Colon (tissue), 2 donors: ENCODE results near the gene APOBEC2.
"Not testable (repeated sequence)": the region's sequence is repeated elsewhere in the genome, so short reads cannot be mapped to it uniquely, and the experiment has no call there.

ENCODE experiments used
- FAIRE-seq: peaks from 2 replicates; lab custom pipeline; 2012; peaks lifted over from hg19 to GRCh38; lab: Jason Lieb, UNC
- donor health status: control.
- donor health status: control.

Gene APOBEC2

DNA sequence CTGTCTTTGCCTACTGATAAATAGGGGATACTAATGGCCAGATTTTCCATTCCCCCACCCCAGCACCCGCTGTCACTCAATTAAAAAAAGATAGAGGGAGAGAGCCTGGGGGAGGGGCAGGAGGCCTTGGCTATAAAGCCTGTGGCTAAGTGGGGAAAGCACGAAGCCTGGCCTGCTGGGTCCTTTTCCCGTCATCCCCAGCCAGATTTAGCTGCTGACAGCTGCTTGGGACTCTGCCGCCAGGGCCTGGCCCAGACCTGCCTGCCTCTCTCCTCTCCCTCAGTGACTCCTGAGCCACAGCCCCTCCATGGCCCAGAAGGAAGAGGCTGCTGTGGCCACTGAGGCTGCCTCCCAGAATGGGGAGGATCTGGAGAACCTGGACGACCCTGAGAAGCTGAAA is at the start of gene APOBEC2:
TSS of gene APOBEC2 (plus strand) at position 162 of the 400 bp plus-strand sequence. CDS start at position 308, 146 bp downstream.
- no peak for FAIRE-seq

- not testable (repeated sequence) for FAIRE-seq
Observed at GRCh38 chr6:41006217-41006616, 46.8 kb upstream of the APOBEC2 start.

DNA sequence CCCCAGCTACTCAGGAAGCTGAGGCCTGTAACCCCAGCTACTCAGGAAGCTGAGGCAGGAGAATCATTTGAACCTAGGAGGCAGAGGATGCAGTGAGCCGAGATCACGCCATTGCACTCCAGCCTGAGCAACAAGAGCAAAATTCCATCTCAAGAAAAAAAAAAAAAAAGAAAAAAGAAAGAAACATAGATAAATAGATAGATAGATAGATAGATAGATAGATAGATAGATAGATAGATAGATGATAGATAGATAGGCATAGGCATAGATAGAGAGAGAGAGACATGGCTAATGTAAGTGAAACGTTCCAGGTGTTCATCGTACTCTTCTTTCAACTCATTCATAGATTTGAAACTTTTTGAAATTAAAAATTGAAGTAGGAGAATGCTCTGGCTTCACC is 46.0 kb upstream of the APOBEC2 start:
- not testable (repeated sequence) for FAIRE-seq

- FAIRE-seq: no peak
Observed at GRCh38 chr6:41008011-41008410, 45.0 kb upstream of the APOBEC2 start.

GRCh38 chr6:41009669-41010068 is 43.3 kb upstream of the APOBEC2 start:
- FAIRE-seq: no peak

DNA sequence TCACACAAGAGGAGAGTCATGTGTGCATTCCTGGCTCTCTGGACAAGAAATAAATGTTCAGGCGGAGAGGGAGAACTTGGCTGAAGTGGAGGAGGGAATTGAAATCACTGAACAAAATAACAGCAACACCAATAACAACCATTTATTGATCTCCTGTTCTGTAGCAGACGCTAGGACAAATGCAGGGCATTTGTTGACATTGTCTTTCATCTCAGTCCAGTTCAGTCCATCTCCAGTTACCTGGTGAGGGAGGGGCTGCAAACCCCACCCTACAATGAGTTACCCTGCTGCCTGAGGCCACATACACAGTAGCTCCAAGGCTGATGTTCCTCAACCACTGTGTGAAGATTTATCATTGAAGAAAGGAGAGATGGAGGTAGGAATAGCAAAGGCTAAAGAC is 41.3 kb upstream of the APOBEC2 start:
- FAIRE-seq: no peak

- no peak for FAIRE-seq
Observed at GRCh38 chr6:41013466-41014153, 39.4 kb upstream of the APOBEC2 start.

- no peak for FAIRE-seq
Observed at GRCh38 chr6:41014780-41015179, 38.2 kb upstream of the APOBEC2 start.

GRCh38 chr6:41015860-41016259 is 37.1 kb upstream of the APOBEC2 start:
- FAIRE-seq: not testable (repeated sequence)

DNA sequence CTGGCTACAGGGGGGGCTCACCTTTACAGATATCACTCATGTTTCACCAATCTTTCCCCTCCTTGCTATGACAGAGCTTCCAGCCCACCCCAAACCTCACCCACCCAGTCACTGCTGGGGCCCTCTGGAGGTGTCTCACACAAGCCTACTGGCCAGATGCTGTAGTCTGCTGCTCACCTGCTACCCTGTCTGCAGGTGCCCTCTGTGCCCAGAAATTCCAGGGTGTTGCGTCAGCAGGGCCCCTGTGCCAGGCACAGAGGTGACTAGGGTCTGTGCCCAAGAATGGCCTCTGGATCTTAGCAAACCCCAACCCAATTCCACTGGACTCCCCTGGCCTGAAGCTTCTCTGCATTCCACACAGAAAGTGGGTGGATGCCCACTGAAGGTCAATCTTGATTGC is 35.3 kb upstream of the APOBEC2 start:
- no peak for FAIRE-seq

DNA sequence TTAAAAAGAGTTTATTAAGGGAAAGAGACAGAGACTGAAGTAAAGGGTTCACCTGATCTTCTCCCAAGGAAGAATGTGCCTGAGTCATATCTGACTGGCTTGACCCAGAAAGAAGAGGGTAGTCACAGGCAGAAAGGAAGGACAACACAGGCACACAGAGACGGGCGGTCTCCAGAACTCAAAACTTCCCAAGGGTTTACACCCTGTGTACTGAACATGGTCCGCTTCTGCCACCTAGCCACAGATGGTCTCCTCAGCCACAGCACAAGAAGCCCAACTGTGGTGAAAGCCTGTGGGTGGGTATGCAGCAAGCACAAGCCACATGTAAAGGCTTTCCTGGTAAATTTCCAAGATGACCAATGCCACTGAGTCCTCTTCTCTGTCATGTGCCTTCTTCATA is 31.2 kb upstream of the APOBEC2 start:
- no peak for FAIRE-seq

- no peak for FAIRE-seq
Observed at GRCh38 chr6:41022294-41022693, 30.7 kb upstream of the APOBEC2 start.

DNA sequence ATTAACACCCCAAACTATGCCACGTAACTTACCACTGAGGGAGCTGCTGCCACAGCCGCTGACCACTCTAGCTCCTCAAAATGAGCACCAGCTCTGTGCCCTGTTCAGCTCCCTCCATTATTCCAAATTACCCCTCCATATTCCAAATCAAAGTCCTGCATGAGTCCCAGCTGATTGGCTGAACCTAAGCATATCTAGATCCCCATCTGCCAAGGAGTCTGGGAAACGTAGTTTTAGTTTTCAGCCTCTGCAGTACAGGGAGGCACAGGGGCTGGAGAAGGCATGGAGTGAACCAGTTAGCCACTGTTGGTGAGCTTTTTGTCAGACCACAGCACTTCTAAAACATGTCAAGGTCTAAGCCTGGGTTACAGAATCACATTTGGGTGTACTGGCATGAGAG is 29.9 kb upstream of the APOBEC2 start:
- no peak for FAIRE-seq

- FAIRE-seq: no peak
Observed at GRCh38 chr6:41025966-41026530, 27.0 kb upstream of the APOBEC2 start.

GRCh38 chr6:41027241-41027640 is 25.8 kb upstream of the APOBEC2 start:
- FAIRE-seq: no peak

GRCh38 chr6:41027799-41028560 is 25.0 kb upstream of the APOBEC2 start:
- FAIRE-seq: no peak

- FAIRE-seq: no peak
Observed at GRCh38 chr6:41028561-41029412, 24.2 kb upstream of the APOBEC2 start.

GRCh38 chr6:41032830-41033229 is 20.2 kb upstream of the APOBEC2 start:
- FAIRE-seq: no peak

GRCh38 chr6:41033776-41034175 is 19.2 kb upstream of the APOBEC2 start:
- FAIRE-seq: no peak

- no peak for FAIRE-seq
Observed at GRCh38 chr6:41036186-41036585, 16.8 kb upstream of the APOBEC2 start.

DNA sequence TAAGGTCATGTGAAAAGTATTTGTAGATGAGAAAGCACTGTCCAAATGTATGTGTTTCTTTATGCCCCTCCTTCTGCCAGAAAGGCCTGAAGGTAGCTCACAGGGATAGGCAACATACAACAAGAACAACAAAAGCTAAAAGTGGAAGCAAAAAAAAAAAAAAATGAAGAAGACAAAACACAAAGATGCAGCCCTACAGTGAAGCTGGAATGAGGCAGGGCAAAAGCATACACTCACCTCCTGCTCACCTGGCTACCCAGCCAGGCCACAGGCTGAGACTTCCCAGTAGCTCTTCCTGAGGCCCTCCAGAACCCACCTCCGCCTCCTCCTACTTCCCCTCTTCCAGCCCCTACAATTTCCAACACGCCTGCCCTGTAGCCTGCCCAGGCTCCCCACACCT is 16.4 kb upstream of the APOBEC2 start:
- no peak for FAIRE-seq

GRCh38 chr6:41037107-41037900 is 15.7 kb upstream of the APOBEC2 start:
- FAIRE-seq: no peak
